Naive thymus-derived CD4-positive, alpha-beta T cell (primary cell): ENCODE data around the gene RFX1. TPM values are rescaled to one million over a fixed set of nuclear protein-coding genes. Genes with fewer than 3 reads are reported as not detected.

Experiments used
- ATAC-seq: fragments of 150-1000 bp; cut with Tn5 transposase; 2 replicates; pipeline ENCODE4 v1.10.0; 2021; ENCODE audit warnings: mild to moderate bottlenecking, moderate library complexity
- CTCF ChIA-PET: fragments of 350-600 bp; sonication (Branson Sonifier 250); formaldehyde crosslinking; loops from one replicate; lab custom pipeline; 2021; ENCODE audit warnings: antibody characterized with exemption; lab: Charles Lee
- POLR2A ChIA-PET: fragments of 350-600 bp; sonication (Branson Sonifier 250); formaldehyde crosslinking; loops from one replicate; lab custom pipeline; 2021; ENCODE audit warnings: antibody characterized with exemption, inconsistent platforms; lab: Charles Lee
- DNase-seq, 9 donors: peaks; one replicate each; pipeline versions ENCODE4 v3.0.0 to v3.0.0-alpha.2; 2020 to 2022; ENCODE audit warnings: mixed read lengths in 1 of 9
- H3K27ac ChIP-seq: one replicate; pipeline ENCODE4 v1.7.0; 2013; ENCODE audit warnings: mild to moderate bottlenecking, low read depth, low read length, moderate library complexity
- H3K27me3 ChIP-seq, 2 donors: one replicate each; pipeline ENCODE4 v1.7.0; 2013; ENCODE audit warnings: low read length in 2 of 2, mild to moderate bottlenecking in 2 of 2, moderate library complexity in 2 of 2; ENCODE audit not compliant: control insufficient read depth in 2 of 2, insufficient read depth in 2 of 2
- H3K36me3 ChIP-seq, 3 experiments: 1 replicate in 2 of 3; 2 replicates in 1 of 3; pipeline ENCODE4 v1.7.0; 2013; ENCODE audit warnings: low read length in 3 of 3, mild to moderate bottlenecking in 3 of 3, moderate library complexity in 1 of 3; ENCODE audit not compliant: insufficient read depth in 3 of 3, control insufficient read depth in 2 of 3
- H3K4me1 ChIP-seq, 2 donors: one replicate each; pipeline ENCODE4 v1.7.0; 2013; ENCODE audit warnings: low read length in 2 of 2, mild to moderate bottlenecking in 2 of 2, moderate library complexity in 1 of 2; ENCODE audit not compliant: control insufficient read depth in 2 of 2, insufficient read depth in 2 of 2
- H3K4me3 ChIP-seq: 2 replicates; pipeline ENCODE4 v1.7.0; 2013; ENCODE audit warnings: mild to moderate bottlenecking, low read length
- H3K9me3 ChIP-seq, 3 experiments: 1 replicate in 2 of 3; 2 replicates in 1 of 3; pipeline ENCODE4 v1.7.0; 2013; ENCODE audit warnings: low read length in 3 of 3; ENCODE audit not compliant: control insufficient read depth in 2 of 3
- H3K27ac Mint-ChIP-seq, 9 donors: one replicate each; pipeline ENCODE4 v1.8.0; 2020 to 2022; ENCODE audit warnings: mixed read lengths in 9 of 9, mild to moderate bottlenecking in 8 of 9, moderate library complexity in 5 of 9, inconsistent platforms in 2 of 9
- H3K27me3 Mint-ChIP-seq, 5 donors: one replicate each; pipeline ENCODE4 v1.8.0; 2021 to 2022; ENCODE audit warnings: mixed read lengths in 5 of 5, mild to moderate bottlenecking in 1 of 5
- H3K36me3 Mint-ChIP-seq, 5 donors: one replicate each; pipeline ENCODE4 v1.8.0; 2020 to 2022; ENCODE audit warnings: mixed read lengths in 5 of 5, mild to moderate bottlenecking in 3 of 5, inconsistent platforms in 1 of 5
- H3K4me1 Mint-ChIP-seq, 7 donors: one replicate each; pipeline ENCODE4 v1.8.0; 2020 to 2022; ENCODE audit warnings: mixed read lengths in 7 of 7, mild to moderate bottlenecking in 3 of 7, inconsistent platforms in 1 of 7
- H3K4me3 Mint-ChIP-seq, 10 donors: one replicate each; pipeline ENCODE4 v1.8.0; 2020 to 2022; ENCODE audit warnings: mild to moderate bottlenecking in 10 of 10, mixed read lengths in 10 of 10, moderate library complexity in 6 of 10, inconsistent platforms in 2 of 10
- H3K9me3 Mint-ChIP-seq, 11 donors: one replicate each; pipeline ENCODE4 v1.8.0; 2020 to 2022; ENCODE audit warnings: mixed read lengths in 11 of 11, mild to moderate bottlenecking in 4 of 11, inconsistent platforms in 1 of 11, moderate library complexity in 1 of 11
- intact Hi-C, 2 donors: fragments of 100-400 bp; cut with micrococcal nuclease; formaldehyde crosslinking; loops; one replicate each; pipeline ENCODE4 v1.15.1; 2023
- polyA plus RNA-seq, 2 donors: library from polyadenylated mRNA; unstranded; fragments of 300-500 nt; fragmentation: Illumina TruSeq; gene quantifications; one replicate each; pipeline ENCODE4 v1.2.3, GENCODE V29; 2021
- total RNA-seq, 6 experiments: library from RNA in 5 of 6; stranded (reverse) in 5 of 6; gene quantifications; 1 replicate in 5 of 6; 2 replicates in 1 of 6; pipeline ENCODE4 v1.2.3 and lab custom pipeline; 2021 to 2026

Gene RFX1
- total and polyA plus RNA-seq, 7 experiments from 2014 or later = 1.0 to 23.5 (median 17.6) TPM

DNA sequence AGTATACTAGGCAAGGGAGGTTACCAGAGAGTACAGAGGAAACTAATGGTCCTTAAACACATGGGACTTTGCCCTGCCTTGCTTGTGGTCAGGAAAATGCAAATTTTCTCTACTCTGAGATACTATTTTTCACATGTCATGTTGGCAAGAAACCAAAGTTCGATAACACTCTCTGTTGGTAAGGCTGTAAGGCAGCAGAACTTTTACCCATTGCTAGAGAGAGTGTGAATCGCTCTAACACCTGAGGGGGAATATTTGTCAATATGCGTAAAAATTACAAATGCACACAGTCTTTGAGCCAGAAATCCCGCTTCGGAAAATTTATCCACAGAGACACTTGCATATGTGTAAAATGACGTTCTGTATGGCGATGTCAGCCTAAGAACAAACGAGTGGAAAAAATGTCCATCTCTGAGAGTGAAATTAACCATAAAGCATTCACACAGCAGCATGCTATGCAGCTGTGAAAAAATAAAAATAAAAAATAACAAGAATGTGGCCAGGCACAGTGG, 9.5 kb upstream of the RFX1 start:
- Mint-ChIP-seq H3K27me3 (peaks cover 0 to 3% (median 0%) of the 10 kb centered on the region in 5 donors), H3K36me3 (no peaks in the 10 kb centered on the region), H3K27ac (no peak overlapping the region), H3K4me3 (no peak overlapping the region), H3K4me1 (peaks cover 0 to 12% (median 0%) of the 10 kb centered on the region in 7 donors), H3K9me3 (no peaks in the 10 kb centered on the region)
- no peaks in the 10 kb centered on the region for H3K27me3 ChIP-seq
- no peak for DNase-seq
- ChIA-PET CTCF (no interaction called here), POLR2A (no interaction called here)
- no peak overlapping the region for H3K4me3 ChIP-seq
- H3K4me1 ChIP-seq = no peaks in the 10 kb centered on the region
- no peak for ATAC-seq
- no peaks in the 10 kb centered on the region for H3K36me3 ChIP-seq
- H3K9me3 ChIP-seq = no peaks in the 10 kb centered on the region
- no peak overlapping the region for H3K27ac ChIP-seq
- intact Hi-C loops = loop anchor here in 1 of 2 donors (10.0 kb wide), 1 partner anchor 1081 kb away; the partner anchor contains the start of genes CALR and FARSA

DNA sequence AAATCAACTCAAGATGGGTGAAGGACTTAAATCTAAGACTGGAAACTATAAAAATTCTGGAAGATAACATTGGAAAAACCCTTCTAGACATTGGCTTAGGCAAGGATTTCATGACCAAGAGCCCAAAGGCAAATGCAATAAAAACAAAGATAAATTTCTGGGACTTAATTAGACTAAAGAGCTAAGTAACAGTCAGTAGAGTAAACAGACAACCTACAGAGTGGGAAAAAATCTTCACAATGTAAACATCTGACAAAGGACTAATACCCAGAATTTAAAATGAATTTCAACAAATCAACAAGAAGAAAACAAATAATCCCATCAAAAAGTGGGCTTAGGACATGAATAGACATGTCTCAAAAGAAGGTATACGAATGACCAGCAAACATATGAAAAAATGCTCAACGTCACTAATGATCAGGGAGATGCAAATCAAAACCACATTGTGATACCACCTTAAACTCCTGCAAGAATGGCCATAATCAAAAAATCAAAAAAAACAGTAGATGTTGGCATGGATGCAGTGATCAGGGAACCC, 6.3 kb upstream of the RFX1 start:
- Histone ChIP-seq H3K27ac (no peak overlapping the region), H3K9me3 (no peaks in the 10 kb centered on the region), H3K4me3 (no peak overlapping the region), H3K36me3 (no peaks in the 10 kb centered on the region), H3K4me1 (no peaks in the 10 kb centered on the region), H3K27me3 (no peaks in the 10 kb centered on the region)
- H3K27ac Mint-ChIP-seq = no peak overlapping the region
- H3K27me3 Mint-ChIP-seq = peaks cover 0 to 3% (median 0%) of the 10 kb centered on the region in 5 donors
- intact Hi-C loops = loop anchor here in 1 of 2 donors (10.0 kb wide), 1 partner anchor 1078 kb away; the partner anchor contains the start of genes CALR and FARSA
- CTCF ChIA-PET = no interaction called here
- peaks cover 0 to 7% (median 0%) of the 10 kb centered on the region in 7 donors for H3K4me1 Mint-ChIP-seq
- no peaks in the 10 kb centered on the region for H3K36me3 Mint-ChIP-seq
- H3K4me3 Mint-ChIP-seq = no peak overlapping the region
- POLR2A ChIA-PET = no interaction called here
- no peaks in the 10 kb centered on the region for H3K9me3 Mint-ChIP-seq
- ATAC-seq (no peak), DNase-seq (no peak)

DNA sequence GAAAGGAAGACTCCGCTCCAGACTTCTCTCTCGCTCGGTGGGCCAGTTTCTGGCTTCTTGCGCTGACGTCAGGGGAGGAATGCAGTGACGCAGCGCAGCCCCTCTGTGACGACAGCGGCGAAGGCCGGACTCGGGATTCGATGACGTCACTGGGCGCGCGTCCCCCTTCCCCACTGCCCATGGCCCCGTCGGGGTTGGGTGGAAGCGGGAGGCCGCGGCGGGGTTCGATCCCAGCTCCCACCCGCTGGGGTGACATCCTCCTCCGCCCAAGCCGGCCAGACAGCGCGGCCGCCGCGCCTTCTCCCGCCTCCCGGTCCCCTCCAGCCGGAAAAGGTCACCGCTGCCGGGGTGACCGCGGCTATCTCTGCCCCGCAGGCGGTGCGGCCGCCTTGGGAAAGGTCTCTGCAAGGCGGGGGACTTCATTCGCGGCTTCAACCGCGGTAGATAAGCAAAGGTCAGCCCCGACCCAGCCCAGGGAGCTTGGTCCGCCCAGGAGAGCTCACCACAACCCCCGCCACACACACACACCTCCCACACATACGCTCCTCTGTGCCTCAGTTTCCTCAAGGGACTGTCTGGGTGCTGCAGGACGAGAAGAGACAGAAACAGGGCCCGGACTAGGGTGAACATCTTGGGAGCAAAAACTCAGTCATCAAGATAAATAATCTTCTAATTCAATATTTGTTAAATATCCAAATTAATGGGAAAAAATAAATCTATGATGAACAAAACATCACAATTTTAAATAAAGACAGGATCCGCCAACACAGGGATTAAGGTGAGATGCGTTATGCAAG, 844 bp upstream of the RFX1 start:
- no peaks in the 10 kb centered on the region for H3K9me3 ChIP-seq
- POLR2A ChIA-PET = interaction anchor here (0.7 to 10.2 kb wide), 23 partner anchors 9 to 242 kb away, joined by 3 to 162 read pairs (median 4); partner anchors contain the start of genes C19orf53, DCAF15, IL27RA and MRI1
- H3K4me1 ChIP-seq = peaks cover 29 to 35% of the 10 kb centered on the region in 2 donors
- Mint-ChIP-seq H3K9me3 (peaks cover 0 to 7% (median 0%) of the 10 kb centered on the region in 11 donors), H3K27me3 (no peaks in the 10 kb centered on the region), H3K4me3 (peak overlapping the region; percentile 91 to 98 (median 96)), H3K4me1 (peaks cover 26 to 40% (median 35%) of the 10 kb centered on the region in 7 donors), H3K36me3 (no peaks in the 10 kb centered on the region), H3K27ac (peak overlapping the region; percentile 98 to 100 (median 100))
- H3K27me3 ChIP-seq = no peaks in the 10 kb centered on the region
- peak in 2 of 9 donors; percentile 82 to 85 for DNase-seq
- H3K4me3 ChIP-seq = peak overlapping the region; percentile 77
- CTCF ChIA-PET = interaction anchor here (0.6 to 1.7 kb wide), 3 partner anchors 20 to 89 kb away, joined by 3 to 4 read pairs (median 4); partner anchors contain the start of gene IL27RA
- intact Hi-C loops = loop anchor here (1.0 to 5.0 kb wide), 17 partner anchors 21 to 854 kb away; partner anchors contain the start of genes BRME1 (in 2 of the 2), CC2D1A (in 2 of the 2), DCAF15 (in 2 of the 2) and MISP3 (in 2 of the 2)
- ATAC-seq = peak; percentile 18
- H3K27ac ChIP-seq = peak overlapping the region; percentile 99
- H3K36me3 ChIP-seq = no peaks in the 10 kb centered on the region

DNA sequence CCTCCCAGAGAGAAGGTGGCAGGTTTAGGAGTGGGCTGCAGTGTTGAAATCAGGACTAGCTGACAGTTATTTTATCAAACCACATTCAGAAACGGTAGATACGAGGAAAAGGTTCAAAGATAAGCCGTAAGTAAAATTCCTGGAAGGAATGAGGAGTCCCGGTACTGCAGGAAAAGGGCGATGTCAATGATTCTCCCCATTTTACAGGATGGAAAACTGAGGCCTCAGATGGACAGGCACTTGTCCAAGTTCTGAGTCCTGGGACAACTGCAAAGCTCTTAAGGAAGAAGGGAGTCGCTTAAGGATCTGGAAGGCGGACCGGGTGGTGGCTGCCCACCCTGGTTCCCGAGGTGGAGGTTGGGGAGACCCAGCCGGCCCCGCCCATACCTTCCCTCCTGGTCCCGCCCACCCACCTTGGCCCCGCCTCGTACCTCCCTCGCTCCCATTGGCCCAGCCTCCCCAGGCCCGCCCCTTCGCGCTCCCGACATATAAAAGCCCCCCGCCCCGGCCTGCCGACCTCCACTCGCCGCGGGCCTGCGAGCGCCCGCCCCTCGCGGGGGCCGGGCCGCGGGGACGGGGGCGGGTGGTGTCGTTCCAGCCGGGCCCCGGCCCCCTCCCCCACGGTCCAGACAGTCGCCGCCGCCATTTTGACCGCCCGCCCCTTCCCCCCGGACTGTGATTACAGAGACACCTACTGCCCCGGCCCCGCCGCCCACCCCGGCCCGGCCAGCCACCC, 603 bp downstream of the RFX1 start:
- H3K9me3 ChIP-seq = no peaks in the 10 kb centered on the region
- intact Hi-C loops = loop anchor here (1.0 to 5.0 kb wide), 17 partner anchors 19 to 853 kb away; partner anchors contain the start of genes BRME1 (in 2 of the 2), CC2D1A (in 2 of the 2), DCAF15 (in 2 of the 2) and MISP3 (in 2 of the 2)
- H3K36me3 Mint-ChIP-seq = peaks cover 0 to 4% (median 0%) of the 10 kb centered on the region in 5 donors
- H3K27ac ChIP-seq = peak overlapping the region; percentile 99
- no peaks in the 10 kb centered on the region for H3K27me3 ChIP-seq
- POLR2A ChIA-PET = interaction anchor here (0.6 to 11.6 kb wide), 24 partner anchors 8 to 433 kb away, joined by 3 to 162 read pairs (median 4); partner anchors contain the start of genes C19orf53, DCAF15, IL27RA and MRI1
- peak overlapping the region; percentile 83 to 98 (median 96) for H3K4me3 Mint-ChIP-seq
- CTCF ChIA-PET = interaction anchor here (1.1 to 2.2 kb wide), 3 partner anchors 26 to 102 kb away, joined by 4 to 6 read pairs (median 4); partner anchors contain the start of gene IL27RA
- H3K4me1 ChIP-seq = peaks cover 44 to 49% of the 10 kb centered on the region in 2 donors
- DNase-seq = peak; percentile 84 to 95 (median 87)
- H3K4me3 ChIP-seq = peak overlapping the region; percentile 77
- H3K9me3 Mint-ChIP-seq = peaks cover 0 to 7% (median 0%) of the 10 kb centered on the region in 11 donors
- peaks cover 31 to 55% (median 44%) of the 10 kb centered on the region in 7 donors for H3K4me1 Mint-ChIP-seq
- H3K36me3 ChIP-seq = no peaks in the 10 kb centered on the region
- peak; percentile 74 for ATAC-seq
- peak overlapping the region; percentile 98 to 100 (median 100) for H3K27ac Mint-ChIP-seq
- H3K27me3 Mint-ChIP-seq = no peaks in the 10 kb centered on the region

DNA sequence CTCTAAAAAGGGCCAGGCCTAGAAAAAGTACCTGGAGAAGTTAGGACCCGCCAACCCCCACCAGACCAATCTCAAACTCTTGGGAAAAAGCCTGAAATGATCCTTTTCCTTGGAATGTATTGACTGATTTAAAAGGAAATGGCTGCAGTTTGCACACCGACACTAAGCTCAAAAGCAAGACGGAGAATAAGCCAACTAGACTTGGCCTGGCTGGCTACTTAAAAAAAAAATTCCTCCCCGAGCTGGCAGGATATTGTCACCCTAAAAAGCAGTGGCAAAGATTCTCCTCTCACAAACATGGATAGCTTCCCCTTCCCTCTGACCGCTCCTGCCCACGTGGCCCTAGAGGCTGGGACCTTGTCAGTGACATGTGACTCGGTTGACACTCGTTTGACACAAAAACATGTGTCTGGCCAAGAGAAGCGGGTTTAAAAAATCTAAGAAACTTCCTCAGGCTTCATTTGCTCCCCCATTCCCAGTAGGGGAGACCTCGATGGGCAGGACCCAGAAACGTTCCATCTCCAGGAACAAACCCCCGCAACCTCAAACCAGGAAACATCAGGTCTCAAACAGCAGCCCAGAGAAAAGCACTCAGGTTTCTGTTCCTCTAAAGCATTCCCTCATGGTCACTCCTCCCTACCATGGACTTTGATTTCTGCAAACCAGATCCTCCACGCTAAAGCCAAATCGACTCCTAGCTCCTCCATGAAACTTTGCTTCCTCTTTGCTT, 1.3 kb downstream of the RFX1 start:
- Histone ChIP-seq H3K27ac (peak overlapping the region; percentile 99), H3K36me3 (no peaks in the 10 kb centered on the region), H3K27me3 (no peaks in the 10 kb centered on the region), H3K9me3 (no peaks in the 10 kb centered on the region), H3K4me3 (peak overlapping the region; percentile 77), H3K4me1 (peaks cover 51 to 52% of the 10 kb centered on the region in 2 donors)
- peak overlapping the region; percentile 88 to 100 (median 95) for H3K27ac Mint-ChIP-seq
- DNase-seq (peak in 1 of 9 donors; percentile 7), ATAC-seq (no peak)
- H3K4me3 Mint-ChIP-seq = peak overlapping the region; percentile 72 to 97 (median 84)
- intact Hi-C loops = loop anchor here (5.0 kb wide), 3 partner anchors 68 to 513 kb away; partner anchors contain the start of genes MISP3 (in 2 of the 2), ASF1B (in 1 of the 2) and DNAJB1 (in 1 of the 2)
- H3K9me3 Mint-ChIP-seq = peaks cover 0 to 7% (median 0%) of the 10 kb centered on the region in 11 donors
- H3K36me3 Mint-ChIP-seq = peaks cover 0 to 10% (median 0%) of the 10 kb centered on the region in 5 donors
- ChIA-PET POLR2A (interaction anchor here (0.7 to 11.6 kb wide), 15 partner anchors 10 to 1091 kb away, joined by 3 to 162 read pairs (median 3); partner anchors contain the start of genes DCAF15, IL27RA and RLN3), CTCF (interaction anchor here (0.6 to 2.2 kb wide), 4 partner anchors 45 to 517 kb away, joined by 3 to 6 read pairs (median 4); no protein-coding TSS in a partner anchor)
- H3K4me1 Mint-ChIP-seq = peaks cover 38 to 62% (median 49%) of the 10 kb centered on the region in 7 donors
- no peaks in the 10 kb centered on the region for H3K27me3 Mint-ChIP-seq
